Esophagus squamous epithelium (tissue), 4 donors: ENCODE measurements around the gene EIPR1.

Source experiments
- CTCF ChIP-seq, 6 experiments: fragments of 450-650 bp in 4 of 6; fragments of 200-600 bp in 2 of 6; sonication (generic) in 2 of 6; IDR thresholded peaks; one replicate each; pipeline ENCODE4 v1.5.1; 2016 to 2019; ENCODE audit warnings: antibody characterized with exemption in 6 of 6, mild to moderate bottlenecking in 4 of 6, moderate library complexity in 4 of 6
- POLR2A ChIP-seq, 4 donors: fragments of 450-650 bp; IDR thresholded peaks; one replicate each; pipeline ENCODE4 v1.6.1; 2017; ENCODE audit warnings: antibody characterized with exemption in 4 of 4, mild to moderate bottlenecking in 4 of 4, moderate library complexity in 3 of 4

GRCh38 chr2:3233877-3234276, 143.7 kb downstream of the EIPR1 start:
- TF ChIP-seq CTCF (IDR thresholded peaks at IDR 0.05): no peak
- no peak for TF ChIP-seq POLR2A (IDR thresholded peaks at IDR 0.05)
